Urinary bladder (tissue), 4 donors: ENCODE results near the gene SCAPER. TPM values are rescaled to one million over a fixed set of nuclear protein-coding genes. Genes with fewer than 3 reads are reported as not detected.

Source experiments
- DNase-seq: peaks from one replicate; pipeline ENCODE4 v3.0.0-alpha.2; 2015; ENCODE audit errors: extremely low spot score
- H3K27ac ChIP-seq: one replicate; pipeline ENCODE4 v1.5.1; 2013; ENCODE audit warnings: low read depth, mild to moderate bottlenecking, moderate library complexity
- H3K36me3 ChIP-seq: one replicate; pipeline ENCODE4 v1.6.1; 2013; ENCODE audit warnings: mild to moderate bottlenecking, moderate library complexity; ENCODE audit not compliant: insufficient read depth
- H3K4me1 ChIP-seq: one replicate; pipeline ENCODE4 v1.6.1; 2013; ENCODE audit warnings: mild to moderate bottlenecking, moderate library complexity; ENCODE audit not compliant: insufficient read depth
- H3K4me3 ChIP-seq: one replicate; pipeline ENCODE4 v1.5.1; 2013; ENCODE audit warnings: low read depth, low read length
- WGBS: extraction: QIAGEN DNeasy Blood & Tissue Kit; methylation state at CpG from one replicate; pipeline ENCODE4 v1.1.7; 2013; 5-methylcytosine and 5-hydroxymethylcytosine counted together
- polyA plus RNA-seq: library from polyadenylated mRNA; stranded (reverse); fragments of 200-250 nt; gene quantifications from one replicate; pipeline ENCODE4 v1.2.3, GENCODE V29; 2013
- total RNA-seq: library from RNA; depleted of rRNA; stranded (reverse); fragments of >200 nt; gene quantifications from one replicate; pipeline ENCODE4 v1.2.3, GENCODE V29; 2014
- donor health status: healthy with polysubstance abuse.
- donor health status: healthy.

The SCAPER gene
- total and polyA plus RNA-seq, 2 donors: 15.1 to 38.3 TPM

GRCh38 chr15:76429661-76430060 is 475.5 kb downstream of the SCAPER start:
- WGBS: 97% methylated on average over 4 of the region's 4 CpGs
- Histone ChIP-seq H3K4me3 (no peak overlapping the region), H3K27ac (no peak overlapping the region), H3K36me3 (peaks cover 3% of the 10 kb centered on the region), H3K4me1 (no peaks in the 10 kb centered on the region)
- DNase-seq: no peak

- no peaks in the 10 kb centered on the region for H3K36me3 ChIP-seq
- no peak overlapping the region for H3K27ac ChIP-seq
- DNase-seq: no peak
- WGBS: 75% methylated on average over 2 of the region's 2 CpGs
- H3K4me1 ChIP-seq: no peaks in the 10 kb centered on the region
- H3K4me3 ChIP-seq: no peak overlapping the region
Observed at GRCh38 chr15:76426941-76427340, 478.2 kb downstream of the SCAPER start.

GRCh38 chr15:76418352-76419140 is 486.6 kb downstream of the SCAPER start:
- no peak overlapping the region for H3K4me3 ChIP-seq
- DNase-seq: no peak
- H3K36me3 ChIP-seq: no peaks in the 10 kb centered on the region
- H3K4me1 ChIP-seq: no peaks in the 10 kb centered on the region
- H3K27ac ChIP-seq: no peak overlapping the region
- 87% methylated on average over 2 of the region's 2 CpGs for WGBS

- H3K4me1 ChIP-seq: no peaks in the 10 kb centered on the region
- H3K27ac ChIP-seq: no peak overlapping the region
- H3K4me3 ChIP-seq: no peak overlapping the region
- H3K36me3 ChIP-seq: no peaks in the 10 kb centered on the region
- WGBS: 78% methylated on average over 1 of the region's 1 CpG
- DNase-seq: no peak
Observed at GRCh38 chr15:76401285-76401684, 503.9 kb downstream of the SCAPER start.

GRCh38 chr15:76398317-76399104 is 506.6 kb downstream of the SCAPER start:
- no peak overlapping the region for H3K27ac ChIP-seq
- no peaks in the 10 kb centered on the region for H3K36me3 ChIP-seq
- no peaks in the 10 kb centered on the region for H3K4me1 ChIP-seq
- no peak overlapping the region for H3K4me3 ChIP-seq
- DNase-seq: no peak
- 97% methylated on average over 1 of the region's 1 CpG for WGBS

GRCh38 chr15:76393614-76394013 is 511.5 kb downstream of the SCAPER start:
- WGBS: 78% methylated on average over 1 of the region's 1 CpG
- Histone ChIP-seq H3K4me1 (no peaks in the 10 kb centered on the region), H3K27ac (no peak overlapping the region), H3K4me3 (no peak overlapping the region), H3K36me3 (no peaks in the 10 kb centered on the region)
- no peak for DNase-seq

- no peak for DNase-seq
- Histone ChIP-seq H3K4me1 (no peaks in the 10 kb centered on the region), H3K4me3 (no peak overlapping the region), H3K27ac (no peak overlapping the region), H3K36me3 (no peaks in the 10 kb centered on the region)
Observed at GRCh38 chr15:76391847-76392246, 513.3 kb downstream of the SCAPER start.

- no peaks in the 10 kb centered on the region for H3K36me3 ChIP-seq
- DNase-seq: no peak
- WGBS: 94% methylated on average over 3 of the region's 3 CpGs
- no peak overlapping the region for H3K27ac ChIP-seq
- H3K4me1 ChIP-seq: no peaks in the 10 kb centered on the region
- H3K4me3 ChIP-seq: no peak overlapping the region
Observed at GRCh38 chr15:76391309-76391708, 513.8 kb downstream of the SCAPER start.

GRCh38 chr15:76390571-76390970 is 514.6 kb downstream of the SCAPER start:
- Histone ChIP-seq H3K27ac (no peak overlapping the region), H3K4me1 (no peaks in the 10 kb centered on the region), H3K4me3 (no peak overlapping the region), H3K36me3 (no peaks in the 10 kb centered on the region)
- no peak for DNase-seq

- Histone ChIP-seq H3K27ac (no peak overlapping the region), H3K36me3 (no peaks in the 10 kb centered on the region), H3K4me3 (no peak overlapping the region), H3K4me1 (no peaks in the 10 kb centered on the region)
- over 99% methylated on average over 2 of the region's 2 CpGs for WGBS
- no peak for DNase-seq
Observed at GRCh38 chr15:76386926-76387325, 518.2 kb downstream of the SCAPER start.

GRCh38 chr15:76386178-76386577 is 519.0 kb downstream of the SCAPER start:
- H3K4me1 ChIP-seq: no peaks in the 10 kb centered on the region
- DNase-seq: no peak
- H3K27ac ChIP-seq: no peak overlapping the region
- H3K4me3 ChIP-seq: no peak overlapping the region
- 83% methylated on average over 2 of the region's 2 CpGs for WGBS
- H3K36me3 ChIP-seq: no peaks in the 10 kb centered on the region

- WGBS: 83% methylated on average over 2 of the region's 2 CpGs
- H3K27ac ChIP-seq: no peak overlapping the region
- no peak for DNase-seq
- no peaks in the 10 kb centered on the region for H3K4me1 ChIP-seq
- H3K36me3 ChIP-seq: no peaks in the 10 kb centered on the region
- no peak overlapping the region for H3K4me3 ChIP-seq
Observed at GRCh38 chr15:76384409-76384808, 520.7 kb downstream of the SCAPER start.

- no peaks in the 10 kb centered on the region for H3K36me3 ChIP-seq
- 96% methylated on average over 2 of the region's 2 CpGs for WGBS
- H3K27ac ChIP-seq: no peak overlapping the region
- no peaks in the 10 kb centered on the region for H3K4me1 ChIP-seq
- DNase-seq: no peak
- H3K4me3 ChIP-seq: no peak overlapping the region
Observed at GRCh38 chr15:76382987-76383728, 522.0 kb downstream of the SCAPER start.

- no peaks in the 10 kb centered on the region for H3K36me3 ChIP-seq
- no peak for DNase-seq
- 93% methylated on average over 4 of the region's 4 CpGs for WGBS
- no peak overlapping the region for H3K27ac ChIP-seq
- H3K4me3 ChIP-seq: no peak overlapping the region
- no peaks in the 10 kb centered on the region for H3K4me1 ChIP-seq
Observed at GRCh38 chr15:76381366-76381765, 523.8 kb downstream of the SCAPER start.
